DOHH2 (cell line): ENCODE results near the gene C1orf116.

ENCODE experiments used
- EZH2phosphoT487 ChIP-seq: fragments of 200-600 bp; sonication (generic); IDR thresholded peaks from 2 replicates; pipeline ENCODE4 v1.6.1; 2017; ENCODE audit warnings: borderline replicate concordance, mild to moderate bottlenecking, antibody characterized with exemption, low read length, moderate library complexity, mixed read lengths
- TF ChIP-seq, protein P1 (sequence below): fragments of 200-600 bp; sonication (generic); IDR thresholded peaks from one replicate; pipeline ENCODE4 v1.5.1; 2014; ENCODE audit warnings: antibody characterized with exemption, mild to moderate bottlenecking, low read depth, low read length; ENCODE audit not compliant: poor library complexity, severe bottlenecking

DNA sequence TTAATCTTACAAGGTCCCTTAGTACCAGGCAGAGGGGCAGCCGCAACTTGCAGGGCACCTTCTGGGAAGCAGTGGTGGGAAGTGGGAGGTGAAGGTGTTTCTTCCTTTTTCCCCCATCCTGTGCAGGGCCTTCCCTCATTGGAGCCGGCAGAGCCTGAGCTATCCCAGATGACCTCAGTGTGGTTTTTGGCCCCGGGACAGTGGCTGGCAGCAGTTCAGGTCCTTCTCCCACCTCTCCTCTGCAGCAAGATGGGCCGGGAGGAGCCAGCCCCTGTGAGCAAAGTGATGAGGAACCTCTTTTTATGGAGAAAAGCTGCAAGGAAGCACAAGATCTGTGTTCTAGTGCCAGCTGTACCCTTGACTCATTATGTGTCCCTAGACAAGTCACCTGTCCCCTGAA lies 27.3 kb upstream of the C1orf116 start:
- TF ChIP-seq, protein P1, sequence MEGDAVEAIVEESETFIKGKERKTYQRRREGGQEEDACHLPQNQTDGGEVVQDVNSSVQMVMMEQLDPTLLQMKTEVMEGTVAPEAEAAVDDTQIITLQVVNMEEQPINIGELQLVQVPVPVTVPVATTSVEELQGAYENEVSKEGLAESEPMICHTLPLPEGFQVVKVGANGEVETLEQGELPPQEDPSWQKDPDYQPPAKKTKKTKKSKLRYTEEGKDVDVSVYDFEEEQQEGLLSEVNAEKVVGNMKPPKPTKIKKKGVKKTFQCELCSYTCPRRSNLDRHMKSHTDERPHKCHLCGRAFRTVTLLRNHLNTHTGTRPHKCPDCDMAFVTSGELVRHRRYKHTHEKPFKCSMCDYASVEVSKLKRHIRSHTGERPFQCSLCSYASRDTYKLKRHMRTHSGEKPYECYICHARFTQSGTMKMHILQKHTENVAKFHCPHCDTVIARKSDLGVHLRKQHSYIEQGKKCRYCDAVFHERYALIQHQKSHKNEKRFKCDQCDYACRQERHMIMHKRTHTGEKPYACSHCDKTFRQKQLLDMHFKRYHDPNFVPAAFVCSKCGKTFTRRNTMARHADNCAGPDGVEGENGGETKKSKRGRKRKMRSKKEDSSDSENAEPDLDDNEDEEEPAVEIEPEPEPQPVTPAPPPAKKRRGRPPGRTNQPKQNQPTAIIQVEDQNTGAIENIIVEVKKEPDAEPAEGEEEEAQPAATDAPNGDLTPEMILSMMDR = no peak
- TF ChIP-seq EZH2phosphoT487 = no peak
